Astrocyte (in vitro differentiated cells and primary cell): Measurements from ENCODE around the gene CPEB2. TPM values are rescaled to one million over a fixed set of nuclear protein-coding genes. Genes with fewer than 3 reads are reported as not detected.

Experiments
- DNase-seq: peaks from one replicate; pipeline ENCODE4 v3.0.0-alpha.2; 2010; ENCODE audit warnings: low read depth
- FAIRE-seq: peaks from 2 replicates; lab custom pipeline; 2011; peaks lifted over from hg19 to GRCh38; lab: Jason Lieb, UNC
- H2AFZ ChIP-seq: 2 replicates; pipeline ENCODE4 v1.6.0; 2012; ENCODE audit warnings: low read depth, low read length, inconsistent platforms
- H3K27ac ChIP-seq: 2 replicates; pipeline ENCODE4 v1.5.1; 2011; ENCODE audit warnings: low read depth, low read length, inconsistent platforms
- H3K27me3 ChIP-seq: 2 replicates; pipeline ENCODE4 v1.6.0; 2011; ENCODE audit warnings: low read length, inconsistent platforms; ENCODE audit not compliant: insufficient read depth
- H3K36me3 ChIP-seq: 2 replicates; pipeline ENCODE4 v1.5.1; 2011; ENCODE audit warnings: low read length, inconsistent platforms; ENCODE audit not compliant: insufficient read depth
- H3K4me1 ChIP-seq: 2 replicates; pipeline ENCODE4 v1.5.1; 2011; ENCODE audit warnings: low read length, inconsistent platforms; ENCODE audit not compliant: insufficient read depth
- H3K4me2 ChIP-seq: 2 replicates; pipeline ENCODE4 v1.6.0; 2012; ENCODE audit warnings: low read length, inconsistent platforms
- H3K4me3 ChIP-seq: 2 replicates; pipeline ENCODE4 v1.5.1; 2011; ENCODE audit warnings: low read depth, mild to moderate bottlenecking, low read length, inconsistent platforms; ENCODE audit not compliant: insufficient read depth
- H3K79me2 ChIP-seq: 2 replicates; pipeline ENCODE4 v1.6.0; 2012; ENCODE audit warnings: mild to moderate bottlenecking, low read length, inconsistent platforms; ENCODE audit not compliant: insufficient read depth
- H3K9ac ChIP-seq: 2 replicates; pipeline ENCODE4 v1.6.0; 2012; ENCODE audit warnings: mild to moderate bottlenecking, low read length, inconsistent platforms
- H3K9me3 ChIP-seq: 2 replicates; pipeline ENCODE4 v1.5.1; 2012; ENCODE audit warnings: low read depth, mild to moderate bottlenecking, low read length, inconsistent platforms; ENCODE audit not compliant: insufficient read depth
- H4K20me1 ChIP-seq: 2 replicates; pipeline ENCODE4 v1.6.0; 2012; ENCODE audit warnings: low read length, inconsistent platforms; ENCODE audit not compliant: insufficient read depth
- H3K27ac Mint-ChIP-seq: one replicate; pipeline ENCODE4 v1.8.0; 2021; ENCODE audit warnings: mild to moderate bottlenecking, mixed read lengths; ENCODE audit not compliant: unreplicated experiment
- H3K27me3 Mint-ChIP-seq: one replicate; pipeline ENCODE4 v1.8.0; 2021; ENCODE audit warnings: low read depth, mixed read lengths; ENCODE audit not compliant: unreplicated experiment
- H3K36me3 Mint-ChIP-seq: one replicate; pipeline ENCODE4 v1.8.0; 2021; ENCODE audit warnings: low read depth, mixed read lengths; ENCODE audit not compliant: unreplicated experiment
- H3K4me1 Mint-ChIP-seq: one replicate; pipeline ENCODE4 v1.8.0; 2021; ENCODE audit warnings: low read depth, mixed read lengths; ENCODE audit not compliant: unreplicated experiment
- H3K4me3 Mint-ChIP-seq: one replicate; pipeline ENCODE4 v1.8.0; 2021; ENCODE audit warnings: mild to moderate bottlenecking, moderate library complexity, mixed read lengths; ENCODE audit not compliant: unreplicated experiment
- H3K9me3 Mint-ChIP-seq: one replicate; pipeline ENCODE4 v1.8.0; 2021; ENCODE audit warnings: mild to moderate bottlenecking, mixed read lengths; ENCODE audit not compliant: unreplicated experiment
- CTCF ChIP-seq: IDR thresholded peaks from 2 replicates; pipeline ENCODE4 v1.5.1; 2011; ENCODE audit warnings: low read depth, mild to moderate bottlenecking, inconsistent platforms, low read length, moderate library complexity; ENCODE audit not compliant: insufficient read depth
- EZH2 ChIP-seq: IDR thresholded peaks from 2 replicates; pipeline ENCODE4 v1.6.1; 2012; ENCODE audit warnings: mild to moderate bottlenecking, low read length, inconsistent platforms; ENCODE audit not compliant: insufficient read depth
- total RNA-seq: library from RNA; stranded (reverse); gene quantifications from 2 replicates; pipeline ENCODE4 v1.2.1, GENCODE V29; 2021

Gene CPEB2
- total RNA-seq, 1 donor from 2014 or later: 47.3 TPM

- no peaks in the 10 kb centered on the region for H3K27me3 ChIP-seq
- no peak overlapping the region for H3K9ac ChIP-seq
- no peak overlapping the region for H3K27ac ChIP-seq
- no peak overlapping the region for H3K4me3 Mint-ChIP-seq
- no peaks in the 10 kb centered on the region for H3K9me3 Mint-ChIP-seq
- H3K4me1 ChIP-seq: no peaks in the 10 kb centered on the region
- no peaks in the 10 kb centered on the region for H3K9me3 ChIP-seq
- H3K4me2 ChIP-seq: no peak overlapping the region
- no peaks in the 10 kb centered on the region for H3K27me3 Mint-ChIP-seq
- H3K36me3 Mint-ChIP-seq: no peaks in the 10 kb centered on the region
- H2AFZ ChIP-seq: no peak overlapping the region
- H3K27ac Mint-ChIP-seq: no peak overlapping the region
- DNase-seq: no peak
- H4K20me1 ChIP-seq: no peaks in the 10 kb centered on the region
- H3K4me1 Mint-ChIP-seq: no peaks in the 10 kb centered on the region
- no peaks in the 10 kb centered on the region for H3K36me3 ChIP-seq
- TF ChIP-seq CTCF: no peak
- no peak for TF ChIP-seq EZH2
- no peaks in the 10 kb centered on the region for H3K79me2 ChIP-seq
- H3K4me3 ChIP-seq: no peak overlapping the region
- FAIRE-seq: no peak
These were observed 37.2 kb upstream of the CPEB2 start for GRCh38 chr4:14965071-14965470.

- Histone ChIP-seq H3K9me3 (no peaks in the 10 kb centered on the region), H3K9ac (no peak overlapping the region), H3K27me3 (no peaks in the 10 kb centered on the region), H2AFZ (no peak overlapping the region), H3K4me2 (no peak overlapping the region), H4K20me1 (no peaks in the 10 kb centered on the region), H3K79me2 (no peaks in the 10 kb centered on the region), H3K4me1 (no peaks in the 10 kb centered on the region), H3K4me3 (no peak overlapping the region), H3K36me3 (no peaks in the 10 kb centered on the region), H3K27ac (no peak overlapping the region)
- FAIRE-seq (no peak), DNase-seq (no peak)
- no peak overlapping the region for H3K27ac Mint-ChIP-seq
- no peak for TF ChIP-seq CTCF
- no peak for TF ChIP-seq EZH2
- H3K9me3 Mint-ChIP-seq: peaks cover 3% of the 10 kb centered on the region
- no peaks in the 10 kb centered on the region for H3K4me1 Mint-ChIP-seq
- H3K27me3 Mint-ChIP-seq: no peaks in the 10 kb centered on the region
- H3K36me3 Mint-ChIP-seq: no peaks in the 10 kb centered on the region
- H3K4me3 Mint-ChIP-seq: no peak overlapping the region
These were observed 34.3 kb upstream of the CPEB2 start for GRCh38 chr4:14967982-14968381.

DNA sequence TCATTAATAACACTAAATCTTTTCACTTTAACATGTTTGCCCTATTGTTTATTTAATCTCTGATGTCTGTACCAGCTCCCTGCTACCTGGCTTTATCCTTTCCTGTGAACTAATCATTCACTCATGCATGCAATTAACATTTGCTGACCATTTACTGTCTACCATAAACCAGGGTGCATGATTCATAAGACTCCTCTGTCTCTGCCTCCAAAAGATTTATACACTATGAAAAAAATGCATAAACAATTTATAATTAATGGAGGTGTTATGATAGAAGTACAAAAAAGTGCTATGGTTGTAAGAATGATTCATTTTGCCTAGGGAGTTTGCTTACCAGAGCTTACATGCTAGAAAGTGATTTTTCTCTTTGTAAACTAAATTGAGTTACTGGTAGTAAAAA, 24.5 kb upstream of the CPEB2 start:
- Histone ChIP-seq H3K9ac (no peak overlapping the region), H3K4me3 (no peak overlapping the region), H3K4me2 (no peak overlapping the region), H2AFZ (no peak overlapping the region), H3K4me1 (no peaks in the 10 kb centered on the region), H4K20me1 (no peaks in the 10 kb centered on the region), H3K27ac (no peak overlapping the region), H3K79me2 (no peaks in the 10 kb centered on the region), H3K27me3 (no peaks in the 10 kb centered on the region), H3K9me3 (no peaks in the 10 kb centered on the region), H3K36me3 (no peaks in the 10 kb centered on the region)
- FAIRE-seq (no peak), DNase-seq (peak; percentile 4)
- TF ChIP-seq CTCF: no peak
- no peak for TF ChIP-seq EZH2
- Mint-ChIP-seq H3K9me3 (peaks cover 3% of the 10 kb centered on the region), H3K36me3 (no peaks in the 10 kb centered on the region), H3K4me3 (no peak overlapping the region), H3K27ac (no peak overlapping the region), H3K27me3 (no peaks in the 10 kb centered on the region), H3K4me1 (no peaks in the 10 kb centered on the region)
